Esophagus squamous epithelium (tissue), 5 donors: ENCODE measurements around the gene MROH2A. TPM values are rescaled to one million over a fixed set of nuclear protein-coding genes. Genes with fewer than 3 reads are reported as not detected.

Source experiments
- DNase-seq: peaks from one replicate; lab custom pipeline; 2025; lab: John Stamatoyannopoulos, UW
- H3K27ac ChIP-seq, 4 donors: fragments of 200-600 bp; sonication (generic); one replicate each; pipeline ENCODE4 v1.5.1; 2016 to 2019; ENCODE audit warnings: mild to moderate bottlenecking in 1 of 4
- H3K27me3 ChIP-seq, 4 donors: fragments of 200-600 bp; sonication (generic); 1 replicate in 3 of 4; 2 replicates in 1 of 4; pipeline versions ENCODE4 v1.5.1 to v1.6.0; 2017 to 2021; ENCODE audit warnings: antibody characterized with exemption in 1 of 4
- H3K36me3 ChIP-seq, 3 donors: fragments of 200-600 bp; sonication (generic); one replicate each; pipeline ENCODE4 v1.5.1; 2016 to 2019
- H3K4me1 ChIP-seq, 3 donors: fragments of 200-600 bp; sonication (generic); one replicate each; pipeline ENCODE4 v1.5.1; 2017 to 2019
- H3K4me3 ChIP-seq, 4 donors: fragments of 200-600 bp; sonication (generic); 1 replicate in 3 of 4; 2 replicates in 1 of 4; pipeline ENCODE4 v1.5.1; 2016 to 2019; ENCODE audit warnings: mild to moderate bottlenecking in 2 of 4, moderate library complexity in 1 of 4
- H3K9me3 ChIP-seq, 3 donors: fragments of 200-600 bp; sonication (generic); one replicate each; pipeline ENCODE4 v1.5.1; 2016 to 2019
- POLR2A ChIP-seq, 4 donors: fragments of 450-650 bp; IDR thresholded peaks; one replicate each; pipeline ENCODE4 v1.6.1; 2017; ENCODE audit warnings: antibody characterized with exemption in 4 of 4, mild to moderate bottlenecking in 4 of 4, moderate library complexity in 3 of 4
- WGBS, 2 donors: methylation state at CpG; one replicate each; pipeline ENCODE4 v1.1.5; 2018; 5-methylcytosine and 5-hydroxymethylcytosine counted together
- intact Hi-C: fragments of 100-400 bp; cut with DNase I; formaldehyde crosslinking; loops from one replicate; pipeline ENCODE4 v1.15.0; 2022
- total RNA-seq, 4 donors: library from RNA; depleted of rRNA; stranded (reverse); fragments of >200 nt; gene quantifications; one replicate each; pipeline ENCODE4 v1.1.0, GENCODE V29; 2016
- TF ChIP-seq, protein P1 (sequence below), 6 experiments: fragments of 450-650 bp in 4 of 6; fragments of 200-600 bp in 2 of 6; sonication (generic) in 2 of 6; IDR thresholded peaks; one replicate each; pipeline ENCODE4 v1.5.1; 2016 to 2019; ENCODE audit warnings: antibody characterized with exemption in 6 of 6, mild to moderate bottlenecking in 4 of 6, moderate library complexity in 4 of 6
- donor health status: DM: yes; HTN: yes; CAD: no.

Gene MROH2A
- total RNA-seq, 4 donors from 2014 or later, result under 0.01 to 2.1 (median 0.57) TPM

DNA sequence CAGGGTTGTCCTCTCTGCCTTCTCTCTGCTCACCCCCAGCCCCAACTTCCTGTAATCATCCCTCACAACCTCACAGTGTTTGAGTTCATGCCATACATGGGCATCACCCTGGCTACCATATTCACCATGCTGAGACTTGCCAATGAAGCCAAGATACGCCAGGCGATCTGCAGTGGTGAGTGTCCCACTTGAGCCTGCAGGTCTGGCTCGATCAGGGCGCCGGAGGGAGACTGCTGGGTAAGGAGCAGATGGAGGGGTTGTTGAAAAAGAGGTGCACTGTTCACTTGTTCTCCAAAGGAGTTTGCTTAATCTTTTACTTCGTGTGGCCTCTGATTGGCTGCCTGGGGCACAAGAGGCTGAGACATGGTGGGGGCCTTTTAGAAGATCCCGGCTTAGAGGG lies 14.6 kb downstream of the MROH2A start:
- no peak for DNase-seq
- intact Hi-C loops, result no loop called here
- Histone ChIP-seq H3K4me3 (no peak overlapping the region), H3K36me3 (no peaks in the 10 kb centered on the region), H3K27me3 (no peaks in the 10 kb centered on the region), H3K4me1 (no peaks in the 10 kb centered on the region), H3K9me3 (no peaks in the 10 kb centered on the region), H3K27ac (no peak overlapping the region)
- TF ChIP-seq, protein P1, sequence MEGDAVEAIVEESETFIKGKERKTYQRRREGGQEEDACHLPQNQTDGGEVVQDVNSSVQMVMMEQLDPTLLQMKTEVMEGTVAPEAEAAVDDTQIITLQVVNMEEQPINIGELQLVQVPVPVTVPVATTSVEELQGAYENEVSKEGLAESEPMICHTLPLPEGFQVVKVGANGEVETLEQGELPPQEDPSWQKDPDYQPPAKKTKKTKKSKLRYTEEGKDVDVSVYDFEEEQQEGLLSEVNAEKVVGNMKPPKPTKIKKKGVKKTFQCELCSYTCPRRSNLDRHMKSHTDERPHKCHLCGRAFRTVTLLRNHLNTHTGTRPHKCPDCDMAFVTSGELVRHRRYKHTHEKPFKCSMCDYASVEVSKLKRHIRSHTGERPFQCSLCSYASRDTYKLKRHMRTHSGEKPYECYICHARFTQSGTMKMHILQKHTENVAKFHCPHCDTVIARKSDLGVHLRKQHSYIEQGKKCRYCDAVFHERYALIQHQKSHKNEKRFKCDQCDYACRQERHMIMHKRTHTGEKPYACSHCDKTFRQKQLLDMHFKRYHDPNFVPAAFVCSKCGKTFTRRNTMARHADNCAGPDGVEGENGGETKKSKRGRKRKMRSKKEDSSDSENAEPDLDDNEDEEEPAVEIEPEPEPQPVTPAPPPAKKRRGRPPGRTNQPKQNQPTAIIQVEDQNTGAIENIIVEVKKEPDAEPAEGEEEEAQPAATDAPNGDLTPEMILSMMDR (IDR thresholded peaks at IDR 0.05), result no peak
- TF ChIP-seq POLR2A (IDR thresholded peaks at IDR 0.05), result no peak
- 78 to 87% methylated on average over 7 of the region's 7 CpGs for WGBS, 2 donors

DNA sequence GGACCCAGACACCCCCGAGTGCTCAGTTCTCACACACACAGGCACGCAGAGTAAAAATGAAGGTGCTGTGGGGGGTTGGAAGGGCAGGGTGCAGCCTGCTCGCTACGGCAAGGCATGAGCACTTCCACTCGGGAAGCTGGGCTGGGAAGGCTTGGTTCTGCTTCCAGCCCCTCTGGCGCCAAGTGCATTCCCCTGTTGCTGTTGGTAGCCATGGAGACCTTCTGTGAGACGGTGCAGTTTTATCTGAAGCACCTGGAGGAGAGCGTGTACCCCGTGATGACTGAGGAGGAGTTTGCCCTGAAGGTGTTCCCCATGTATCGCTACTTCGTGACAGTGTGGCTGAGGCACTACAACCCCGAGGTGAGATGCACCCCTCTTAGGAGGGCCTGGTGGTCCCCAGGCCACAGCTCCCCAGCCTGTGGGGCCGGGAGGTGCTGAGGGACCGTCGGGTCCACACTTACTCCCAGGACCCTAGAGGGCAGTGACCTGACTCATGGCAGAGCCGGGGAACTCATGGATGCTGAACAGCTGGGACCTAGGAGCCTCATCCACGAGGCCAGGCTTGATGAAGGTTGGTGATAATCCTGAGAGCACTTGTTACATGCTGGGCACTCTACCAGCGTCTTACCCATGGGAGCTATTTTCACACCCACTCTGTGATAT lies 15.5 kb downstream of the MROH2A start:
- Histone ChIP-seq H3K4me1 (no peaks in the 10 kb centered on the region), H3K27ac (no peak overlapping the region), H3K36me3 (no peaks in the 10 kb centered on the region), H3K9me3 (no peaks in the 10 kb centered on the region), H3K4me3 (no peak overlapping the region), H3K27me3 (no peaks in the 10 kb centered on the region)
- WGBS, 2 donors, result no CpG with 5 or more reads among the region's 18 CpGs
- TF ChIP-seq POLR2A (IDR thresholded peaks at IDR 0.05), result no peak
- TF ChIP-seq, protein P1 (IDR thresholded peaks at IDR 0.05), result no peak
- intact Hi-C loops, result no loop called here
- no peak for DNase-seq

DNA sequence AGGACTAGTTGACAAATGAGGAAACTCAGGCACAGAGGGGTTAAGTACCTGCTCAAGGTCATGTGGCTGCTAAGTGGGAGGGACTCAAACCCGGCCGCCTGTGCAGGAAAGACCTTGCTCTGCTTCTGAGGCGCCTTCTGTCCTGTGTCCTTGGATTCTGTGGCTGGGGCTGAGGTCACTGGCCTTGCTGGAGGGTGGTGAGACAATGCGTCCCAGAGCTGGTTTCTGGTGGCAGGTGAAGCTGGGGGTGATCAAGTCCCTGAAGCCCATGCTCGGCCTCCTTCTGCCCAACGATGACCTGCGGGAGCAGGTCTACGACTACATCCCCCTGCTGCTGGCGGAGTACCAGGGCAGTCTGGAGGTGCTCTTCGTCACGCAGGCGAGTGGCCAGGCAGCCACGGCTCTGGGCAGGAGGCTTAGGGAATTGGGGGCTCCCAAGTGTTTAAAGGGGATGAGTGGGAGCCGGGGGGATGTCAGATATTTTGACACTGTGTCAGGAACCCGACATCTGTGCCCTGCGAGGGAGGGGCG lies 16.1 kb downstream of the MROH2A start:
- intact Hi-C loops, result no loop called here
- WGBS, 2 donors, result 84 to 100% methylated on average over 1 to 9 of the region's 17 CpGs

DNA sequence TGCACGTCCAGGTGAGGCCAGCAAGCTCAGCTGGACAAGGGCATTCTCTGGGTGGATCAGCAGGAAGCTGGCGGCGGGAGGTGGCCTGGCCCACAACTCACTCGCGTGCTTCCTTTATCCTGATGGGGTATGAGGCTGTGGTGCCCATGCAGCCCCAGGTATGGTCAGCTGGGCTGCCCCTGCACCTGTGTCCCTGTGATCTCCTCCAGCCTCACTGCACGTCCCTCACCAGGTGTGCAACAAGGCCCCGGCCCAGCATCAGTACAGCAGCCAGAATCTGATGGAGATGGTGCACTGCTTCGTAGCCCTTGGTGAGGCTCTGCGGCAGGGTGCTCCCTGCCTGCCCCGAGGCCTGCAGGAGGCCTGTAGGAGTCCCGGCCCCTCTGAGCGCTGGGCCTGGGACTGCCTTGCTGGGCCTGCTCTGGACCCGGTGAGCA lies 17.6 kb downstream of the MROH2A start:
- no peak overlapping the region for H3K27ac ChIP-seq
- H3K4me3 ChIP-seq, result no peak overlapping the region
- DNase-seq, result no peak
- 89% methylated on average over 6 of the region's 13 CpGs; no CpG with 5 or more reads in 1 of the 2 donors for WGBS, 2 donors
- intact Hi-C loops, result no loop called here
- H3K36me3 ChIP-seq, result no peaks in the 10 kb centered on the region
- no peaks in the 10 kb centered on the region for H3K9me3 ChIP-seq
- TF ChIP-seq, protein P1 (IDR thresholded peaks at IDR 0.05), result no peak
- no peak for TF ChIP-seq POLR2A (IDR thresholded peaks at IDR 0.05)
- no peaks in the 10 kb centered on the region for H3K4me1 ChIP-seq
- no peaks in the 10 kb centered on the region for H3K27me3 ChIP-seq

More for the DNA sequence above, 16.1 kb downstream of the MROH2A start:
- no peaks in the 10 kb centered on the region for H3K9me3 ChIP-seq
- no peaks in the 10 kb centered on the region for H3K27me3 ChIP-seq
- TF ChIP-seq POLR2A (IDR thresholded peaks at IDR 0.05), result no peak
- TF ChIP-seq, protein P1 (IDR thresholded peaks at IDR 0.05), result no peak
- H3K4me3 ChIP-seq, result no peak overlapping the region
- H3K27ac ChIP-seq, result no peak overlapping the region
- DNase-seq, result no peak
- H3K4me1 ChIP-seq, result no peaks in the 10 kb centered on the region
- no peaks in the 10 kb centered on the region for H3K36me3 ChIP-seq

DNA sequence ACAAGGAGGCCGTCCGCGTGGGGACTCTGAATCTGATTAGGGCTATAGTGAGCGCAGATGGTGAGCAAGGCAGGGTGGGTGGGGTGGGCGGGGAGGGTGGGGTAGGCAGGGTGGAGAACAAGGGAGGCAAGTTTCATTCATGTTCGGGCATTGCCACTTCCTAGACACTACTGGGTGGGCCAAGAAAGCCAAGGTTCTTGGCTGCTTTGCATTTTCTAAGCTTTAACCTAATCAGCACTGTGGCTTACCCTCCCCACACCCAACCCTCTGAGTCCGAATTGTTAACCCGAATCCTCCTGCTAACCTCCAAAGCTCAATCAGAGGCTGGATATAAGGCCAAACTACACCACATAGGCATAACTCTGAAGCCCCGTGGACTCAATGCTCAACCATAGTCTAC lies 18.1 kb downstream of the MROH2A start:
- Histone ChIP-seq H3K27ac (no peak overlapping the region), H3K4me1 (no peaks in the 10 kb centered on the region), H3K36me3 (no peaks in the 10 kb centered on the region), H3K27me3 (no peaks in the 10 kb centered on the region), H3K9me3 (no peaks in the 10 kb centered on the region), H3K4me3 (no peak overlapping the region)
- TF ChIP-seq, protein P1 (IDR thresholded peaks at IDR 0.05), result no peak
- no peak for TF ChIP-seq POLR2A (IDR thresholded peaks at IDR 0.05)
- WGBS, 2 donors, result 62 to 74% methylated on average over 6 to 9 of the region's 9 CpGs
- intact Hi-C loops, result no loop called here
- no peak for DNase-seq
